ENCODE results near the gene EEF1A2. TPM values are rescaled to one million over a fixed set of nuclear protein-coding genes. Genes with fewer than 3 reads are reported as not detected.
A peak's percentile ranks its signal among the peaks of the same experiment; 100 is the strongest.

Gene EEF1A2
- total and polyA plus RNA-seq, 2 donors from 2014 or later: 1.5 to 18.1 TPM

- H3K36me3 ChIP-seq (ENCODE audit: control insufficient read depth in 2 of 3, insufficient read depth in 3 of 3, low read length in 3 of 3): no peaks in the 10 kb centered on the region
- no peak overlapping the region for H3K27ac ChIP-seq (ENCODE audit: low read depth in 2 of 2, low read length in 2 of 2)
- H3K9me3 ChIP-seq (ENCODE audit: control insufficient read depth in 2 of 3, insufficient read depth in 1 of 3, low read length in 3 of 3): peaks cover 0 to 14% (median 0%) of the 10 kb centered on the region in 3 donors
- H3K4me3 ChIP-seq (ENCODE audit: low read length in 3 of 3): no peak overlapping the region
- no peak for FAIRE-seq
- intact Hi-C loops (cut with DNase I): no loop called here
- no peak overlapping the region for H3K9ac ChIP-seq (ENCODE audit: low read length in 3 of 3)
- H3K27me3 ChIP-seq (ENCODE audit: control insufficient read depth, insufficient read depth, low read length): no peaks in the 10 kb centered on the region
- H3K4me1 ChIP-seq (ENCODE audit: control insufficient read depth in 2 of 3, insufficient read depth in 2 of 3, low read depth in 1 of 3, low read length in 3 of 3): no peaks in the 10 kb centered on the region
- no peak for TF ChIP-seq CTCF (IDR thresholded peaks at IDR 0.05; ENCODE audit: borderline replicate concordance, extremely low read depth, insufficient read depth)
- DNase-seq: peak in 1 of 5 donors; percentile 45
Observed at GRCh38 chr20:63508072-63508768, 9.3 kb upstream of the EEF1A2 start.

DNA sequence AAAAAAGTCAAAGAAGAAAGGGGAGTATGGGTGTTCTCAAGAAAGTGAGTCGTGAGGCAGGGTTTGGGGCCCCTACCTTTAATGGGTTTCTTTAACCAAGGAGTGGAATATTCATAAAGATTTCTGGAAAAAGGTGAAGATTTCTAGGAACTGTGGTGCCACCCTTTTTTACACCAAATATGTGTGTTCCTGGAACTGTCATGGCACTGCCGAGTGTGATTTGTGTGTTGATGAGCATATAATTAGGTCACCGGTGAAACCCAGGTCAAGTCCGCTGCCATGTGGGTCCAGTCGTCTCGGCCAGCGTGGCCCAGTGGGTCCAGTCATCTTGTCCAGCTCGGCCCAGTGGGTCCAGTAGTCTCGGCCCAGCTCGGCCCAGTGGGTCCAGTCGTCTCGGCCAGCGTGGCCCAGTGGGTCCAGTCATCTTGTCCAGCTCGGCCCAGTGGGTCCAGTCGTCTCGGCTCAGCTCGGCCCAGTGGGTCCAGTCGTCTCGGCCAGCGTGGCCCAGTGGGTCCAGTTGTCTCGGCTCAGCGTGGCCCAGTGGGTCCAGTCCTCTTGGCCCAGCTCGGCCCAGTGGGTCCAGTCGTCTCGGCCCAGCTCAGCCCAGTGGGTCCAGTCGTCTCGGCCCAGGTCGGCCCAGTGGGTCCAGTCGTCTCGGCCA, 8.3 kb upstream of the EEF1A2 start:
- no peak for TF ChIP-seq CTCF (IDR thresholded peaks at IDR 0.05; ENCODE audit: borderline replicate concordance, extremely low read depth, insufficient read depth)
- intact Hi-C loops (cut with DNase I): no loop called here
- no peaks in the 10 kb centered on the region for H3K36me3 ChIP-seq (ENCODE audit: control insufficient read depth in 2 of 3, insufficient read depth in 3 of 3, low read length in 3 of 3)
- no peak overlapping the region for H3K4me3 ChIP-seq (ENCODE audit: low read length in 3 of 3)
- DNase-seq (peak in 1 of 5 donors; percentile 61), FAIRE-seq (no peak)
- H3K27me3 ChIP-seq (ENCODE audit: control insufficient read depth, insufficient read depth, low read length): no peaks in the 10 kb centered on the region
- peaks cover 0 to 14% (median 0%) of the 10 kb centered on the region in 3 donors for H3K9me3 ChIP-seq (ENCODE audit: control insufficient read depth in 2 of 3, insufficient read depth in 1 of 3, low read length in 3 of 3)
- no peak overlapping the region for H3K9ac ChIP-seq (ENCODE audit: low read length in 3 of 3)
- H3K27ac ChIP-seq (ENCODE audit: low read depth in 2 of 2, low read length in 2 of 2): no peak overlapping the region
- H3K4me1 ChIP-seq (ENCODE audit: control insufficient read depth in 2 of 3, insufficient read depth in 2 of 3, low read depth in 1 of 3, low read length in 3 of 3): no peaks in the 10 kb centered on the region

- DNase-seq (peak in 1 of 5 donors; percentile 44), FAIRE-seq (no peak)
- intact Hi-C loops (cut with DNase I): no loop called here
- Histone ChIP-seq H3K27me3 (ENCODE audit: control insufficient read depth, insufficient read depth, low read length) (no peaks in the 10 kb centered on the region), H3K4me3 (ENCODE audit: low read length in 3 of 3) (no peak overlapping the region), H3K4me1 (ENCODE audit: control insufficient read depth in 2 of 3, insufficient read depth in 2 of 3, low read depth in 1 of 3, low read length in 3 of 3) (no peaks in the 10 kb centered on the region), H3K27ac (ENCODE audit: low read depth in 2 of 2, low read length in 2 of 2) (no peak overlapping the region), H3K36me3 (ENCODE audit: control insufficient read depth in 2 of 3, insufficient read depth in 3 of 3, low read length in 3 of 3) (no peaks in the 10 kb centered on the region), H3K9me3 (ENCODE audit: control insufficient read depth in 2 of 3, insufficient read depth in 1 of 3, low read length in 3 of 3) (peaks cover 0 to 14% (median 0%) of the 10 kb centered on the region in 3 donors), H3K9ac (ENCODE audit: low read length in 3 of 3) (no peak overlapping the region)
- TF ChIP-seq CTCF (IDR thresholded peaks at IDR 0.05; ENCODE audit: borderline replicate concordance, extremely low read depth, insufficient read depth): no peak
Observed at GRCh38 chr20:63505723-63506122, 6.8 kb upstream of the EEF1A2 start.

All from kidney (tissue), 14 donors.